ENCODE measurements around the gene PRKG1.

The PRKG1 gene

DNA sequence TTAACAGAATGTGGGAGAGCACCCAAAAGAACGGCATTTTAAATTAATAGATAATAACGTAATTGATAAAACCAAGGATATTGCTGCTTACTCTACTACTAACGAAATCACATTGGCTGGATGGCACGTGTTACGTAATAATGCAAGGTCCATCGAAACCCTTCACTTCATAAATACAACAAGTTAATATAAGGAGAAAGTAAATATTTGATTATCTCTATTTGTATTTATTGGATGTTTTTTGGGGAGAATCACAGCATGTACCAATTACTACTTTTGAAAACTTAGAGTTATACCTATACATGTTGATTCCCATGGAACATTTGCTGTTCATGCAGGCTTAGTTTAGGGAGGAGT, 1.6 kb downstream of the PRKG1 start:
- TF ChIP-seq CTCF (IDR thresholded peaks at IDR 0.05; ENCODE audit: low read depth, low read length): no peak
- H3K4me3 ChIP-seq (ENCODE audit: low read depth, low read length): peak overlapping the region; percentile 83; the same call in 1 of the 2 replicates

DNA sequence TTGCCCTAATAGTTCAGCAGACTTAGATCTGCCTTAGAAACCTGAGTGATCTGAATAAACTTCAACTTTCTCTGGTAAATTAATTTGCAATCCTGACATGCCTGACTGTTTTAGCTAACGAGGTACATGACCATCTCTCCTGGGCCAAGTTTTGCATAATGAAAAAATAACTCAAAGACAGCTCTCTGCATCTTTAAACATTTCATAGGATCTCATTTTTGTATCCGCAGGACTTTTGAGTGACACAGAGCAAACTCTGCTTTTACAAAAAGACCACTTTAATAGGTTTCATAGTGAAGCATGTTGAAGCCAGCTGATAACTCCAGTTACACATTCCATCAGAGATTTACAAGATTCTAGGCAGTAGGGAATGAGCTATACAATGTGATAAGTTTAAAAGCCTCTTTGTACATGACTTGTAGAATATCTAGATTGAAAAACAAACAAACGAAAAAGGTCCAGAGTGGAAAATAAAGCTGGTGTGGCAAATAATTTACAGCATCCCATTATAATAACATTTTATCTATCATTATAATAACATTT, 2.1 kb downstream of the PRKG1 start:
- H3K4me3 ChIP-seq (ENCODE audit: low read depth, low read length): peak overlapping the region; percentile 9; the same call in 1 of the 2 replicates
- no peak for TF ChIP-seq CTCF (IDR thresholded peaks at IDR 0.05; ENCODE audit: low read depth, low read length)

DNA sequence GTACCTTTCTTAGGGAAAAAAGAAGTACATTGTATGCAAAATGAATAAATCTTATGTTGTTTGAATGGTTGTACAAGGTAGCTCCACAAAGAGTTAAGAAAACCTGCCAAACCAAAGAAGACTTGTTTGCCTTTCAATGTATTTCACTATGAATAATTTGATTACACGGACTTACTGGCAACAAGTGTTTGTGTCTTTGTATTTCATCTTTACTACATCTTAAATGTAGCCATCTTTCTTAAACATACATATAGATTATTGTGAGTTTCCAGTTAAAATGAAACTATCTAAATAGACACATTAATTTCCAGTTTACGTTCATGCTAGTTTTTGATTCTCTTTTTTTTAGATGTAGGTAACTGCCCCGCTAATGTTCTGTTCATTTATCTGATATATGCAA, 2.8 kb downstream of the PRKG1 start:
- TF ChIP-seq CTCF (IDR thresholded peaks at IDR 0.05; ENCODE audit: low read depth, low read length): no peak

DNA sequence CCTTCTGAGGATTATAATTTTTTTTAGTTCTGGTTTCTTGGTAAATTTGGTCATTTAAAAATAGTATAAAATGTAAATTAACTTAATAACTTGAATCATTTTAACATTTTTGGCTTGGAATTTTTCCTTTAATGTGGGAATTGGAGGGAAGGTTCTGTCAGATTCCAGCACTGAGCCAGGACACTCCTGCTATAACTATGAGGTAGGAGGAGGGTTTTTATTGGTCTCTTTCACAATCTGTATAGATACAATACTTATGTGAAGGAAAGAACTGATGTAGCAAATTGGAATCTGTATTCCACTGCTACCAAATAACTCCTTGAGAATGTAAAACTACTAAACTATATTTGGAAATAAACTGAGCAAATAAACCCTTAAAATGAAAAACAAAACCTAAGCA, 3.2 kb downstream of the PRKG1 start:
- no peak for TF ChIP-seq CTCF (IDR thresholded peaks at IDR 0.05; ENCODE audit: low read depth, low read length)

More for the DNA sequence above, 2.8 kb downstream of the PRKG1 start:
- no peak overlapping the region for H3K4me3 ChIP-seq (ENCODE audit: low read depth, low read length)

GRCh38 chr10:51079331-51079730, 5.0 kb downstream of the PRKG1 start:
- TF ChIP-seq CTCF (IDR thresholded peaks at IDR 0.05; ENCODE audit: low read depth, low read length): no peak
- no peak overlapping the region for H3K4me3 ChIP-seq (ENCODE audit: low read depth, low read length)

More for the DNA sequence above, 3.2 kb downstream of the PRKG1 start:
- no peak overlapping the region for H3K4me3 ChIP-seq (ENCODE audit: low read depth, low read length)

DNA sequence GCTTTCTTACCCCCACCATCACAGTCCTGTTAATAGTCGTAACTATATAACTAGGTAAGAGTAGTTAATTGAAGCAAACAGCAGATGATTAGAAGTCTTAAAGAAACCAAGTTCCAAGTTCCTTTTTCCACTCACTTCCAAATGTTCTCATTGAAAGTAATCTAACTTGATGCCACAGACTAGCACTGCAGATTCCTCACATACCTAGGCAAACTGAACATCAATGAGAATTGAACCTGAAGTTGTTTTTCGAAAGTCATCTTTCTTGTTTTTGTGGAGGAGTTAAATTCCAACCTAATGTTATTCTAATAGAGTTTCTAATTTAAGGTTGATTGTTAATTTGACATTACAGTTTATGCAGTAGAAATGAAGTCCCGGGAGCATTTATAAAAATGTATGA, 5.5 kb downstream of the PRKG1 start:
- H3K4me3 ChIP-seq (ENCODE audit: low read depth, low read length): no peak overlapping the region
- TF ChIP-seq CTCF (IDR thresholded peaks at IDR 0.05; ENCODE audit: low read depth, low read length): no peak

GRCh38 chr10:51080311-51081006, 6.2 kb downstream of the PRKG1 start:
- no peak overlapping the region for H3K4me3 ChIP-seq (ENCODE audit: low read depth, low read length)
- TF ChIP-seq CTCF (IDR thresholded peaks at IDR 0.05; ENCODE audit: low read depth, low read length): no peak
